T-helper 1 cell (primary cell): ENCODE results near the gene ANKRD13C.

Experiments
- DNase-seq, 5 donors: peaks; one replicate each; pipeline ENCODE4 v3.0.0-alpha.2; 2012 to 2020

Gene ANKRD13C

GRCh38 chr1:70211541-70211940 lies 143.0 kb downstream of the ANKRD13C start:
- DNase-seq = no peak

- no peak for DNase-seq
These were observed 143.7 kb downstream of the ANKRD13C start for GRCh38 chr1:70210820-70211219.
